SU-DHL-6 (cell line): ENCODE measurements around the gene MDC1.

Source experiments
- H2AFZ ChIP-seq: fragments of 200-600 bp; sonication (generic); 2 replicates; pipeline ENCODE4 v1.6.1; 2014; ENCODE audit warnings: low read depth, mild to moderate bottlenecking, moderate library complexity, mixed read lengths, antibody characterized with exemption, low read length; ENCODE audit not compliant: severe bottlenecking
- H3F3A ChIP-seq: fragments of 200-600 bp; shearing (Covaris generic); 2 replicates; pipeline ENCODE4 v1.6.0; 2016; ENCODE audit warnings: antibody characterized with exemption, mild to moderate bottlenecking; ENCODE audit not compliant: insufficient read depth
- H3K27ac ChIP-seq: fragments of 200-600 bp; sonication (generic); 2 replicates; pipeline ENCODE4 v1.5.1; 2016; ENCODE audit warnings: low read depth, mild to moderate bottlenecking, low read length, moderate library complexity, mixed read lengths
- H3K27me3 ChIP-seq: fragments of 200-600 bp; sonication (generic), shearing (Covaris generic); 2 replicates; pipeline ENCODE4 v1.6.0; 2014; ENCODE audit warnings: mild to moderate bottlenecking, low read length
- H3K36me3 ChIP-seq: fragments of 200-600 bp; sonication (generic); 2 replicates; pipeline ENCODE4 v1.6.1; 2014; ENCODE audit warnings: mild to moderate bottlenecking, low read length, mixed read lengths
- H3K4me2 ChIP-seq: fragments of 300-600, 200-600 bp; shearing (Covaris generic), sonication (generic); 2 replicates; pipeline ENCODE4 v1.6.0; 2014; ENCODE audit warnings: low read length, low read depth, mild to moderate bottlenecking; ENCODE audit not compliant: poor library complexity, severe bottlenecking
- H3K4me3 ChIP-seq: fragments of 200-600 bp; sonication (generic); 2 replicates; pipeline ENCODE4 v1.5.1; 2014; ENCODE audit warnings: antibody characterized with exemption, low read length, mild to moderate bottlenecking, mixed read lengths; ENCODE audit not compliant: insufficient read depth, poor library complexity, severe bottlenecking
- H3K79me2 ChIP-seq: fragments of 200-600 bp; sonication (generic); 2 replicates; pipeline ENCODE4 v1.6.1; 2014; ENCODE audit warnings: mild to moderate bottlenecking, low read length, moderate library complexity; ENCODE audit not compliant: insufficient read depth
- H3K9ac ChIP-seq: fragments of 200-600 bp; sonication (generic); 2 replicates; pipeline ENCODE4 v1.7.0; 2014; ENCODE audit warnings: mild to moderate bottlenecking, low read length
- H3K9me2 ChIP-seq: fragments of 200-600 bp; sonication (generic); replicated peaks from 2 replicates; pipeline ENCODE4 v1.6.1; 2014; ENCODE audit warnings: low read length; ENCODE audit not compliant: insufficient read depth
- H3K9me3 ChIP-seq: fragments of 200-600 bp; sonication (generic); 2 replicates; pipeline ENCODE4 v1.6.1; 2014; ENCODE audit warnings: low read length, mixed read lengths; ENCODE audit not compliant: insufficient read depth
- H4K20me1 ChIP-seq: fragments of 200-600 bp; sonication (generic); 2 replicates; pipeline ENCODE4 v1.6.1; 2014; ENCODE audit warnings: low read depth, mild to moderate bottlenecking, antibody characterized with exemption, low read length, moderate library complexity, mixed read lengths
- CTCF ChIP-seq: fragments of 200-600 bp; sonication (generic); IDR thresholded peaks from one replicate; pipeline ENCODE4 v1.5.1; 2017; ENCODE audit warnings: antibody characterized with exemption, mild to moderate bottlenecking, low read length, moderate library complexity; ENCODE audit not compliant: insufficient read depth, poor library complexity, severe bottlenecking
- EZH2phosphoT487 ChIP-seq: fragments of 200-600 bp; sonication (generic), shearing (Covaris generic); conservative IDR thresholded peaks from 2 replicates; pipeline ENCODE4 v1.6.1; 2018; ENCODE audit warnings: mild to moderate bottlenecking, antibody characterized with exemption, low read length, moderate library complexity, mixed read lengths

Gene MDC1

DNA sequence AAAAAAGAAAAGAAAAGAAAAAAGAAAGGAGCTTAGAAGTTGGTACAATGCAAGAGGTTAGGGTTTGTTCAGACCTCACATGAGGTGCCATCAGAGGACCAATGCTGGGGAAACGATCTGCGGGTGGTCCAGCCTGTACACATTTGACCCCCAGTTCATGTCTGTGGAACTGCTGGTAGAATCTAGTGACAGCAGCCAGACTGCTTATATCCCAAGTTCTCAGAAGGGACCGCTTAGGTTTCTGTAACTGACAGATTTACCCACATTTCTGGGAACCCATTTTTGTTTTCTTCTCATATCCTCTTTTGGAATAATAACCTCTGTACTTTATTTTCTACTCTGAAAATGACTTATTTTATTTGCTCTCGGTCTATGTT lies 35.3 kb downstream of the MDC1 start:
- Histone ChIP-seq H3K79me2 (peaks cover 74% of the 10 kb centered on the region), H3K9me3 (no peaks in the 10 kb centered on the region), H3K4me2 (peak overlapping the region; percentile 92), H3K4me3 (peak overlapping the region; percentile 91), H4K20me1 (no peaks in the 10 kb centered on the region), H3F3A (peaks cover 54% of the 10 kb centered on the region), H3K27ac (peak overlapping the region; percentile 94), H2AFZ (no peak overlapping the region), H3K36me3 (peaks cover 4% of the 10 kb centered on the region), H3K27me3 (no peaks in the 10 kb centered on the region), H3K9ac (peak overlapping the region; percentile 82), H3K9me2 (no peaks in the 10 kb centered on the region)
- TF ChIP-seq EZH2phosphoT487 (no peak), CTCF (no peak)

DNA sequence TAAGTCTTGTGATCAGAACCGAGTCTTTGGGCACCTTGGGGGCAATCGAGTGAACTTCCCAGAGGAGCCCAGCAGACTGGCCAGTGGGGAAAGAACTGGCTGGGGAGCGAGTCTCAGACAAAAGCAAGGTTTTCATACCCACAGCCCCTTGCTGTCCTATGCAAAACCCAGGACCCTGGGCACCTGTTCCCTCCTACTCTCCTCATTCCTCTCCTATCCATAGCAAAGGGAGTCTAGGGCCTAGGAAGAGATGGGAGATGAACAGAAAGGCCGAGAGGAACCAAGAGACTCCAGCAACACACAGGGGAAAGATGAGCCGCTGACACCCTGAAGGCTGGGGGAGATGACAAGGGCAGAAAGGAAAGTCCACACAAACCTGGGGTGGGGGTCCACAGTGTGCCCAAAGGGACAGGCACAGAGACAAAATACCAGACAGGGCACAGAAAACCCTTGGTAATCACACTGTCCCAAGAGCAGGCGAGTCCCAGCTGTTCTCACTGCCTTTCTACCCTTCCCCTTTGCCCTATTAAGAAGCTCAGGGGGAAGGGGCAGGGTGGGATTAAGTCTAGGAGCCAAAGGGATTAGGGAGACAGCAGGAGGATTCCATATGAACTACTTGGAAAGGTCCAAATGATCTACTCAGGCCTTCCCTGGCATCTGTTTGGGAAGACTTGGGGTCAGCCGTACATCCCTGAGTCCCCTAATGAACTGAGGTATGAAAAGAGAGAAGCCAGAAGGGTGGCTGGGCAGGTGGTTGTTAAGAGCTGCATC lies 37.1 kb downstream of the MDC1 start:
- Histone ChIP-seq H3K4me3 (peak overlapping the region; percentile 40), H3K27ac (peak overlapping the region; percentile 82), H4K20me1 (no peaks in the 10 kb centered on the region)

DNA sequence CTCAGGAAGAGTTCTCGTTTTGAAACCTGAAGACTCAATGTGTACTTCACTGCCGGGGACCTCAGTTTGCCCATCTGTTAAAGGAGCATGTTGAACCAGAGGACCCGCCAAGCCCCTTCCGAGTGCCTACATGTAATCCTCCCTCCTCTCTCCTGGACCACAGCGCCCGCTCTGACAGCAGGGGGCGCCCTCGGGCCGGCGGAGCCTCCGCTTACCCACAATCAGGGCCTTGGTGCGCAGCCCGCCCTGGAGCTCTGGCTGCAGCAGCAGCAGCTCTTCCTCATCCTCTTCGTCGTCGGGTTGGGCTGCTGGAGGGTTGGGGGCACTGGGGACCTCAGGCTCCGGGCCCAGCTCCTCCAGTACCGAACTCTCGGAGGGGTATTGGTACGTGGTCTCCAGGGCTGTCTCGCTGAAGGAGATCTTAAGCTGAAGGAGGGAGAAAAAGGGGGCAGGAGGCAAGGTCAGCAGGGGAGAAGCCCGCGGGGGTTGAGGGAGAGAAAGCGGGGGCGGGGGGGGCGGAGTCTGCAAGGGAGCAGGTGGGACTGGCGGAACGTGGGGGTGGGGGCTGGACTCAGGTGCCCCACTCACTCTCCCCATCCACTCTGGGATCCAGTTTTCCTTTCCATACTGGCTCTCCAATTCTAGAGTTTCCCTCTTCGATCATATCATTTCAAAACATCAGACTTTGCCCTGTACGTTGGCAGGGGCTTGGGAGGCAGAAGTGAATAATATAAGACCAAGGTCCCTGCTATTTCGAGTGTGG lies 37.9 kb downstream of the MDC1 start:
- no peaks in the 10 kb centered on the region for H3K9me2 ChIP-seq
- peak overlapping the region; percentile 92 for H3K4me2 ChIP-seq
- no peaks in the 10 kb centered on the region for H3K27me3 ChIP-seq
- H2AFZ ChIP-seq = no peak overlapping the region
- H3K36me3 ChIP-seq = peaks cover 11% of the 10 kb centered on the region
- H3K27ac ChIP-seq = peak overlapping the region; percentile 82
- TF ChIP-seq CTCF (peak; percentile 99), EZH2phosphoT487 (no peak)
- no peaks in the 10 kb centered on the region for H4K20me1 ChIP-seq
- no peaks in the 10 kb centered on the region for H3K9me3 ChIP-seq
- peaks cover 52% of the 10 kb centered on the region for H3K79me2 ChIP-seq
- H3F3A ChIP-seq = peaks cover 61% of the 10 kb centered on the region
- H3K9ac ChIP-seq = peak overlapping the region; percentile 59
- peak overlapping the region; percentile 40 for H3K4me3 ChIP-seq

More for the DNA sequence above, 37.1 kb downstream of the MDC1 start:
- H3K9ac ChIP-seq = peak overlapping the region; percentile 59
- TF ChIP-seq EZH2phosphoT487 (no peak), CTCF (no peak)
- H3K4me2 ChIP-seq = peak overlapping the region; percentile 92
- H2AFZ ChIP-seq = no peak overlapping the region
- H3K9me3 ChIP-seq = no peaks in the 10 kb centered on the region
- peaks cover 60% of the 10 kb centered on the region for H3K79me2 ChIP-seq
- H3K9me2 ChIP-seq = no peaks in the 10 kb centered on the region
- peaks cover 11% of the 10 kb centered on the region for H3K36me3 ChIP-seq
- H3K27me3 ChIP-seq = no peaks in the 10 kb centered on the region
- H3F3A ChIP-seq = peaks cover 65% of the 10 kb centered on the region
